ENCODE data around the gene AAMP.
"Not testable (repeated sequence)": the region's sequence is repeated elsewhere in the genome, so short reads cannot be mapped to it uniquely, and the experiment has no call there.

AAMP gene

GRCh38 chr2:218315397-218315796 is 45.5 kb upstream of the AAMP start:
- Histone ChIP-seq H3K9ac (no peak overlapping the region), H3K4me1 (peaks cover 3% of the 10 kb centered on the region)

GRCh38 chr2:218314764-218315163 is 44.8 kb upstream of the AAMP start:
- H3K27ac ChIP-seq; H3K9me3 ChIP-seq (ENCODE audit: control insufficient read depth, low read length); H2AFZ ChIP-seq; H3K4me3 ChIP-seq (ENCODE audit: low read depth, low read length); H3K79me2 ChIP-seq; H3K27me3 ChIP-seq (ENCODE audit: control insufficient read depth, insufficient read depth, low read length); H3K9ac ChIP-seq; H3K4me2 ChIP-seq (ENCODE audit: low read length); H3K36me3 ChIP-seq (ENCODE audit: control insufficient read depth, insufficient read depth, low read length); H3K4me1 ChIP-seq: not testable (repeated sequence)

More at GRCh38 chr2:218315397-218315796, 45.5 kb upstream of the AAMP start:
- no peak overlapping the region for H3K4me3 ChIP-seq (ENCODE audit: low read depth, low read length)
- H3K9me3 ChIP-seq (ENCODE audit: control insufficient read depth, low read length): no peaks in the 10 kb centered on the region
- no peak for TF ChIP-seq CTCF (IDR thresholded peaks at IDR 0.05)
- H3K79me2 ChIP-seq: no peaks in the 10 kb centered on the region
- H3K4me2 ChIP-seq (ENCODE audit: low read length): no peak overlapping the region
- H3K27me3 ChIP-seq (ENCODE audit: control insufficient read depth, insufficient read depth, low read length): no peaks in the 10 kb centered on the region
- H3K36me3 ChIP-seq (ENCODE audit: control insufficient read depth, insufficient read depth, low read length): no peaks in the 10 kb centered on the region
- no peak overlapping the region for H3K27ac ChIP-seq
- no peak overlapping the region for H2AFZ ChIP-seq

GRCh38 chr2:218313356-218313755 is 43.4 kb upstream of the AAMP start:
- no peaks in the 10 kb centered on the region for H3K79me2 ChIP-seq
- H3K9me3 ChIP-seq (ENCODE audit: control insufficient read depth, low read length): no peaks in the 10 kb centered on the region
- H3K4me1 ChIP-seq: peaks cover 3% of the 10 kb centered on the region
- H3K27me3 ChIP-seq (ENCODE audit: control insufficient read depth, insufficient read depth, low read length): no peaks in the 10 kb centered on the region
- H3K4me3 ChIP-seq (ENCODE audit: low read depth, low read length): no peak overlapping the region
- H3K9ac ChIP-seq: no peak overlapping the region
- no peak overlapping the region for H3K27ac ChIP-seq
- no peak overlapping the region for H3K4me2 ChIP-seq (ENCODE audit: low read length)
- no peak for TF ChIP-seq CTCF (IDR thresholded peaks at IDR 0.05)
- no peak overlapping the region for H2AFZ ChIP-seq
- no peaks in the 10 kb centered on the region for H3K36me3 ChIP-seq (ENCODE audit: control insufficient read depth, insufficient read depth, low read length)

GRCh38 chr2:218312267-218312756 is 42.4 kb upstream of the AAMP start:
- peaks cover 3% of the 10 kb centered on the region for H3K4me1 ChIP-seq
- H2AFZ ChIP-seq: no peak overlapping the region
- H3K79me2 ChIP-seq: no peaks in the 10 kb centered on the region
- no peaks in the 10 kb centered on the region for H3K36me3 ChIP-seq (ENCODE audit: control insufficient read depth, insufficient read depth, low read length)
- no peak overlapping the region for H3K4me2 ChIP-seq (ENCODE audit: low read length)
- H3K9ac ChIP-seq: no peak overlapping the region
- no peak overlapping the region for H3K27ac ChIP-seq
- H3K4me3 ChIP-seq (ENCODE audit: low read depth, low read length): no peak overlapping the region
- no peaks in the 10 kb centered on the region for H3K9me3 ChIP-seq (ENCODE audit: control insufficient read depth, low read length)
- no peak for TF ChIP-seq CTCF (IDR thresholded peaks at IDR 0.05)
- no peaks in the 10 kb centered on the region for H3K27me3 ChIP-seq (ENCODE audit: control insufficient read depth, insufficient read depth, low read length)

GRCh38 chr2:218311541-218312266 is 41.8 kb upstream of the AAMP start:
- H3K9me3 ChIP-seq (ENCODE audit: control insufficient read depth, low read length); H3K4me1 ChIP-seq; H3K36me3 ChIP-seq (ENCODE audit: control insufficient read depth, insufficient read depth, low read length); H3K27ac ChIP-seq; H3K4me3 ChIP-seq (ENCODE audit: low read depth, low read length); H3K4me2 ChIP-seq (ENCODE audit: low read length); H3K79me2 ChIP-seq; H2AFZ ChIP-seq; H3K27me3 ChIP-seq (ENCODE audit: control insufficient read depth, insufficient read depth, low read length); H3K9ac ChIP-seq: not testable (repeated sequence)
